GM18870 (cell line): ENCODE results near the gene STARD5.

Experiments used
- ATAC-seq: cut with Tn5 transposase; IDR thresholded peaks from one replicate; pipeline ENCODE4 v1.9.1; 2021; ENCODE audit warnings: moderate library complexity; ENCODE audit not compliant: unreplicated experiment

Gene STARD5

GRCh38 chr15:81278306-81279029, 45.5 kb downstream of the STARD5 start:
- ATAC-seq, result no peak

GRCh38 chr15:81277851-81278250, 46.1 kb downstream of the STARD5 start:
- no peak for ATAC-seq

GRCh38 chr15:81276967-81277366, 47.0 kb downstream of the STARD5 start:
- ATAC-seq, result no peak

- no peak for ATAC-seq
These were observed 48.1 kb downstream of the STARD5 start for GRCh38 chr15:81275711-81276392.

GRCh38 chr15:81274931-81275707, 48.8 kb downstream of the STARD5 start:
- ATAC-seq, result peak; percentile 78

GRCh38 chr15:81274255-81274654, 49.7 kb downstream of the STARD5 start:
- ATAC-seq, result no peak

- ATAC-seq, result no peak
These were observed 50.1 kb downstream of the STARD5 start for GRCh38 chr15:81273855-81274254.

- ATAC-seq, result no peak
These were observed 50.7 kb downstream of the STARD5 start for GRCh38 chr15:81273200-81273599.

GRCh38 chr15:81271761-81272644, 51.9 kb downstream of the STARD5 start:
- ATAC-seq, result no peak

GRCh38 chr15:81270781-81271491, 53.0 kb downstream of the STARD5 start:
- no peak for ATAC-seq

- ATAC-seq, result no peak
These were observed 53.8 kb downstream of the STARD5 start for GRCh38 chr15:81270188-81270587.

GRCh38 chr15:81268881-81269601, 54.9 kb downstream of the STARD5 start:
- ATAC-seq, result no peak

GRCh38 chr15:81268340-81268739, 55.6 kb downstream of the STARD5 start:
- no peak for ATAC-seq

GRCh38 chr15:81265944-81266775, 57.8 kb downstream of the STARD5 start:
- peak; percentile 81 for ATAC-seq

GRCh38 chr15:81265256-81265943, 58.5 kb downstream of the STARD5 start:
- no peak for ATAC-seq

GRCh38 chr15:81264072-81264857, 59.7 kb downstream of the STARD5 start:
- ATAC-seq, result no peak

GRCh38 chr15:81263477-81263876, 60.5 kb downstream of the STARD5 start:
- ATAC-seq, result no peak
